Measurements from ENCODE around the gene TACC3.

Gene TACC3

GRCh38 chr4:1717129-1718094 lies 3.9 kb upstream of the TACC3 start:
- no peak for DNase-seq (ENCODE audit: low spot score)
- in situ Hi-C loops (cut with MboI; ENCODE audit: low sequenced_read_pairs, unreplicated experiment), result no loop called here
- no peak for TF ChIP-seq CTCF (IDR thresholded peaks at IDR 0.05; ENCODE audit: borderline replicate concordance, control extremely low read depth, extremely low read depth, insufficient read depth, missing control alignments)

GRCh38 chr4:1718095-1718850 lies 3.0 kb upstream of the TACC3 start:
- in situ Hi-C loops (cut with MboI; ENCODE audit: low sequenced_read_pairs, unreplicated experiment), result no loop called here
- no peak for TF ChIP-seq CTCF (IDR thresholded peaks at IDR 0.05; ENCODE audit: borderline replicate concordance, control extremely low read depth, extremely low read depth, insufficient read depth, missing control alignments)
- DNase-seq (ENCODE audit: low spot score), result no peak

GRCh38 chr4:1720163-1720983 lies 948 bp upstream of the TACC3 start:
- TF ChIP-seq CTCF (IDR thresholded peaks at IDR 0.05; ENCODE audit: borderline replicate concordance, control extremely low read depth, extremely low read depth, insufficient read depth, missing control alignments), result no peak
- in situ Hi-C loops (cut with MboI; ENCODE audit: low sequenced_read_pairs, unreplicated experiment), result no loop called here
- peak; percentile 71 for DNase-seq (ENCODE audit: low spot score)

- no peak for TF ChIP-seq CTCF (IDR thresholded peaks at IDR 0.05; ENCODE audit: borderline replicate concordance, control extremely low read depth, extremely low read depth, insufficient read depth, missing control alignments)
- in situ Hi-C loops (cut with MboI; ENCODE audit: low sequenced_read_pairs, unreplicated experiment), result no loop called here
- DNase-seq (ENCODE audit: low spot score), result peak; percentile 25
These were observed 587 bp downstream of the TACC3 start for GRCh38 chr4:1721666-1722550.

GRCh38 chr4:1722551-1723118 lies 1.3 kb downstream of the TACC3 start:
- TF ChIP-seq CTCF (IDR thresholded peaks at IDR 0.05; ENCODE audit: borderline replicate concordance, control extremely low read depth, extremely low read depth, insufficient read depth, missing control alignments), result no peak
- DNase-seq (ENCODE audit: low spot score), result peak; percentile 40
- in situ Hi-C loops (cut with MboI; ENCODE audit: low sequenced_read_pairs, unreplicated experiment), result no loop called here
